GM19397 (cell line): ENCODE results near the gene TENT5A.

Experiments used
- ATAC-seq: cut with Tn5 transposase; IDR thresholded peaks from one replicate; pipeline ENCODE4 v1.9.1; 2021; ENCODE audit warnings: mild to moderate bottlenecking, moderate library complexity; ENCODE audit not compliant: unreplicated experiment

Gene TENT5A

DNA sequence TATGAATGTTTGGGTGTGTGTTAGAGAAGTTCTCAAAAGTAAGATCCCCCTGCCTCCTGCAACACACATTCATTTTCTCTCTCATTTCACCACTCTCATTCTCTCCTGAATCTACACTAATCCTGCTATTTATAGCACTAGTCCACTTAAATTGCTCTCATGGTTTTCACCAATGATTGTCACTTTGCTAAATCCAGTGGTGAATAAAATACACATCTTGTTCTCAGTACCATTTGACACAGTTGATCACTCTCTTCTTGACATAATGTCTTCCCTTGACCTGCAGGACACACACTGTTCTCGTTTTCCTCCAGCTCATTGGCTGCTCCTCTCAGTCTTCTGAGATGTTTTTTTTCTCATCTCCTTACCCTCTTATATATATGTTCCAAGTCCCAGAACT lies 32.1 kb downstream of the TENT5A start:
- ATAC-seq: no peak

DNA sequence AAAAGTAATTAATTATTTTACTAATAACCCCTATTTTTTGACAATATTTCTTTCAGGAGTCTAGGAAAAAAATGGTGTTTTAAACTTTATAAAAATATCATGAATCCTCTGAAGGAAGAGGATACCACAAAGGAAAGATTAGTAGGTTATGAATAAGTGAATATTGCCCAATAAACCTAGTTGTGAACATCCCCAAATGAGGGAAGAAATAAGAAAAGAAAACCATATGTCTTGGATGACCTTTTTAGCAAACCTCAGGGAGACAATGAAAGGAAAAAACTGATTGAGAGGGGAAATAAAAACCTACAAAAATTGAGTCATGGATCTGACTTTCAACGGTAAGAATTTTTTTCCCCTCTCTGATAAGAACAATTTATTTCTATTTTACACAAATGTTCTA lies 34.4 kb downstream of the TENT5A start:
- no peak for ATAC-seq

DNA sequence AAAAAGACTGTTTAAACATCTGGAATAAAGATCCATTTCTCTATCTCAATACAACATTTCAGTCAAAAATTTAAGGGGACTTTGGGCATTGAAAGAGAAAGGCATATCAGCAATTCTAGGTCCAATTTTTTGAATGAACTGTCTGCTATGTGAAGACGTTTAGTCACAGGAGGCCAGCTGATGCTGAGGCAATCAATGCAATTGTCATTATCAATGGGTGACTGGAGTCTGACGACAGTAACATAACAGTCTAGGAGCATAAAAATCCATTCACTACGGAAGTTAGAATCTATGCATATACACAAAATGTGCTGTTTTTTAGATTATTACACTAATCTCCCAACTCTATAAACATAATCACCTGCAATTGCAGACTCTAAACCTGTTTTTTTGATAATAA lies 37.8 kb downstream of the TENT5A start:
- ATAC-seq: no peak

DNA sequence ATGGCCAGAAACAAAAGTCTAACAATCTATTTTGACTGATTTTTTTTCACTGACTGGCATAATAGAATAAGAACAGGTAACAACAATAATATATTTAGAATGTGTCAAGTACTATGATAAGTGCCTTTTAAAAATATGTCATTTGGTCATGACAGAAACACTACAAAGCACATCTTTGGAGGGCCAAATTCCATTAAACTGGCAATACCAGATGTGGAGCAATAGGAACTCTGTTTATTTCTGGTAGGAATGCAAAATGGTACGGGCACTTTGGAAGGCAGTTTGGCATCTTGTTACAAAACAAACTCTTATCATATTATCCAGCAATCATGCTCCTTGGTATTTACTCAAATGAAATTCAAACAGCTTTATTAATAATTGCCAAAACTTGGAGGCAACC lies 39.3 kb downstream of the TENT5A start:
- no peak for ATAC-seq

DNA sequence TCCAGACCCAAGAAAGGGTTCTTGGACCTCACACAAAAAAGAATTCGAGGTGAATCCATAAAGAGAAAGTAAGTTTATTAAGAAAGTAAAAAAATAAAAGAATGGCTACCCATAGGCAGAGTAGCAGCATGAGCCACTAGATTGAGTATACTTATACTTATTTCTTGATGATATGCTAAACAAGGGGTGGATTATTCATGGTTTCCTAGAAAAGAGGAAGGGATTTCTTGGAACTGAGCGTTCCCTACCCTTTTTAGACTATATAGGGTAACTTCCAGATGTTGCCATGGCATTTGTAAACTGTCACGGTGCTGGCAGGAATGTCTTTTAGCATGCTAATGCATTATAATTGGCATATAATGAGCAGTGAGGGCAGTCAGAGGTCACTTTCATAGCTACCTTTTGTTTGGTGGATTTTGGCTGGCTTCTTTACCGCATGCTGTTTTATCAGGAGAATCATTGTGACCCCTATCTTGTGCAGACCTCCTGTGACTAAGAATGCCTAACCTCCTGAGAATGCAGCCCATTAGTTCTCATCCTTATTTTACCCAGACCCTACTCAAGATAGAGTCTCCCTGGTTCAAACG lies 44.3 kb downstream of the TENT5A start:
- no peak for ATAC-seq

DNA sequence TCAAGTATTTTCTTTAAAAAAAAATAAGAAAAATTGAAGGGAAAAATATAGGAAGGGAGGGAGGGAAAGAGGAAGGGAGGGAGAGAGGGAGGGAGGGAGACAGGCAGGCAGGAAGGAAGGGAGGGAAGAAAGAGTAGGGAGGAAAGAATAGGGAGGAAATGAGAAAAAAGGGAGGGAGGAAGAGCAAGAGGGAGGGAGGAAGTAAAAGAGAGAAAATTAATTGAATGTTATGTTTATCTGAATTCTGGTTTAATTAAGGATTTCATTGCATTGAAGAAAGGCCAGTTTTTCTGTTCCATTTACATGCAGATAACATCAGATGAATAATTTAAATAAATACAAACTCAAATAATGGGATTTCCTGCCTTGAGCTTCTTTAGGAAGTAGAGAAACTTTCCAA lies 47.8 kb downstream of the TENT5A start:
- ATAC-seq: no peak

DNA sequence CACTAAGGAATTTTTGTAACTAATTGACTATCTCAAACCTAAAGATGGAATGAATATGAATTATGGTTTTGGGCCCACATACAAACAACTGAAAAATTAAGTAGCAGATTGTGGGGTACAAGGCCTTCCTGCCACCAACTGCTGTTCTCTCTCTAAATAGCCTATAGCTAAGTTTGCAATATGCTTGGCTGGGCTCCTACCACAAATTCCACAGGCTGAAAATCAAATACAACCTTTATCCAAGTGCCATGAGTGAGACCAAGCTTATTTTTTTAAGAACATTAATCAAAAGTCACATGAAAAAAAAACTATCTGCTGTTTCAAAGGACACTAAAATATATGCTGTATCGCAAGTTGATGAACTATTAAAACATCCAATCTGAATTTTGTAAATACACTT lies 52.1 kb downstream of the TENT5A start:
- ATAC-seq: no peak

DNA sequence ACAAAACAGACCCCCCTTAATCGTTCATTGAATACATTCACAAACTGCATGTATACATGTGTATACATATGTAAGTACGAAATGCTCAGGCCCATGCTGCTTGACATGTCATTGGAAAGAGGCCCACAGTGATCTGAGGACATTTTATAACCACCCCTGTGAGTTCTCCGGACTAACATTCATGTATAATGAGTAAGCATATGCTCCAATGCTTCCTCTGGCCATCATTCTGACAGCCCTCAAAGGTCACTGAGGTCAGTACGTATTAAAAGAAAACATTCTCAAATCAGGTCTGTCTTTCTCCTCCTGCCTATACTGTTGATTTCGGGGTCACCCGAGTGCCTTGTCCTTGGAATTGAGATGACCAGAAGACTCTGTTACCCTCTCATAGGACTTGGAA lies 54.9 kb downstream of the TENT5A start:
- ATAC-seq: no peak

DNA sequence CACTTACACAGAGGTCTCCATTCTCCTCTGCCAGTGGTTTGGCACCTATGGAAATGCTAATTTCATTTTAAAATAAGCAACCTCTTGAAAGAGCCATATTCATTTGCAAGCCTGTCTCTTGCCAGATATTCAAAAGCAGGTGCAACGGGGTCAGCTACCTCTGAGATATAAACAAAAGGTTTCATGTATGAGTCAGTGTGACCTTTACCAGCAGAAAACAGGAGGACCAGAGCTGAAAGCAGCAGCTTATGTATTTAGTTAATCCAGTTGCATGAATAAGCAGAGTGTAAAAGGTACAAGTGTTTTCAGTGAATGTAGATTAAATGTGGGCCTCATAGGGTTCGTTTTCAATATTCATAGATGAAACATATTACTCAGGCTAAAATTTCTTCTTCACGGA lies 56.0 kb downstream of the TENT5A start:
- no peak for ATAC-seq
